ENCODE data around the gene GPR108. TPM values are rescaled to one million over a fixed set of nuclear protein-coding genes. Genes with fewer than 3 reads are reported as not detected.
A peak's percentile ranks its signal among the peaks of the same experiment; 100 is the strongest.

Gene GPR108
- polyA plus RNA-seq, 1 experiment = 34.5 TPM

- H3K27me3 ChIP-seq (ENCODE audit: control insufficient read depth, insufficient read depth, low read length) = peaks cover 7% of the 10 kb centered on the region
- DNase-seq (ENCODE audit: low read depth, low spot score) = no peak
- ChIA-PET CTCF (interaction anchor here (0.9 to 2.5 kb wide), 2 partner anchors 31 to 137 kb away, joined by 3 to 14 read pairs; partner anchors contain the start of genes GPR108 and TRIP10), POLR2A (no interaction called here)
- H3K4me3 ChIP-seq (ENCODE audit: low read depth, low read length) = no peak overlapping the region
- peak; percentile 44 for TF ChIP-seq CTCF (IDR thresholded peaks at IDR 0.05; ENCODE audit: low read depth, low read length)
- H3K9me3 ChIP-seq (ENCODE audit: control insufficient read depth, insufficient read depth, low read length) = peaks cover 4% of the 10 kb centered on the region; the same call in 1 of the 2 replicates
- no peak overlapping the region for H3K27ac ChIP-seq (ENCODE audit: low read depth, low read length)
These were observed 31.7 kb upstream of the GPR108 start for GRCh38 chr19:6769006-6769619.

- H3K4me3 ChIP-seq (ENCODE audit: low read depth, low read length) = no peak overlapping the region
- CTCF ChIA-PET = interaction anchor here (0.9 to 2.5 kb wide), 2 partner anchors 30 to 250 kb away, joined by 5 to 14 read pairs; partner anchors contain the start of genes GPR108 and TRIP10
- peaks cover 7% of the 10 kb centered on the region for H3K27me3 ChIP-seq (ENCODE audit: control insufficient read depth, insufficient read depth, low read length)
- no peak for DNase-seq (ENCODE audit: low read depth, low spot score)
- H3K9me3 ChIP-seq (ENCODE audit: control insufficient read depth, insufficient read depth, low read length) = peaks cover 4% of the 10 kb centered on the region; the same call in 1 of the 2 replicates
- H3K27ac ChIP-seq (ENCODE audit: low read depth, low read length) = no peak overlapping the region
- POLR2A ChIA-PET = no interaction called here
- TF ChIP-seq CTCF (IDR thresholded peaks at IDR 0.05; ENCODE audit: low read depth, low read length) = no peak
These were observed 30.9 kb upstream of the GPR108 start for GRCh38 chr19:6768236-6768785.

GRCh38 chr19:6767357-6768235, 30.2 kb upstream of the GPR108 start, which contains the start of gene SH2D3A:
Gene SH2D3A (minus strand): TSS chr19:6767435. CDS start chr19:6763748, 3,687 bp downstream.
- Histone ChIP-seq H3K27ac (ENCODE audit: low read depth, low read length) (no peak within 1 kb of the TSS), H3K4me3 (ENCODE audit: low read depth, low read length) (peak within 1 kb of the TSS; percentile 10), H3K9me3 (ENCODE audit: control insufficient read depth, insufficient read depth, low read length) (peaks cover under 1% of the 10 kb centered on the region; the same call in 1 of the 2 replicates), H3K27me3 (ENCODE audit: control insufficient read depth, insufficient read depth, low read length) (peaks cover 7% of the 10 kb centered on the region)
- DNase-seq (ENCODE audit: low read depth, low spot score) = no peak
- POLR2A ChIA-PET = no interaction called here
- CTCF ChIA-PET = interaction anchor here (0.9 to 2.5 kb wide), 2 partner anchors 29 to 249 kb away, joined by 5 to 14 read pairs; partner anchors contain the start of genes GPR108 and TRIP10
- TF ChIP-seq CTCF (IDR thresholded peaks at IDR 0.05; ENCODE audit: low read depth, low read length) = no peak

GRCh38 chr19:6767081-6767356, 29.6 kb upstream of the GPR108 start:
- ChIA-PET CTCF (no interaction called here), POLR2A (no interaction called here)
- H3K27me3 ChIP-seq (ENCODE audit: control insufficient read depth, insufficient read depth, low read length) = peaks cover 7% of the 10 kb centered on the region
- no peaks in the 10 kb centered on the region; the same call in 1 of the 2 replicates for H3K9me3 ChIP-seq (ENCODE audit: control insufficient read depth, insufficient read depth, low read length)
- H3K4me3 ChIP-seq (ENCODE audit: low read depth, low read length) = peak overlapping the region; percentile 10
- no peak overlapping the region for H3K27ac ChIP-seq (ENCODE audit: low read depth, low read length)
- TF ChIP-seq CTCF (IDR thresholded peaks at IDR 0.05; ENCODE audit: low read depth, low read length) = no peak
- DNase-seq (ENCODE audit: low read depth, low spot score) = no peak

Data from AG04450 (cell line).